ENCODE results near the gene FAHD2A.
"Not testable (repeated sequence)": the region's sequence is repeated elsewhere in the genome, so short reads cannot be mapped to it uniquely, and the experiment has no call there.

Gene FAHD2A

DNA sequence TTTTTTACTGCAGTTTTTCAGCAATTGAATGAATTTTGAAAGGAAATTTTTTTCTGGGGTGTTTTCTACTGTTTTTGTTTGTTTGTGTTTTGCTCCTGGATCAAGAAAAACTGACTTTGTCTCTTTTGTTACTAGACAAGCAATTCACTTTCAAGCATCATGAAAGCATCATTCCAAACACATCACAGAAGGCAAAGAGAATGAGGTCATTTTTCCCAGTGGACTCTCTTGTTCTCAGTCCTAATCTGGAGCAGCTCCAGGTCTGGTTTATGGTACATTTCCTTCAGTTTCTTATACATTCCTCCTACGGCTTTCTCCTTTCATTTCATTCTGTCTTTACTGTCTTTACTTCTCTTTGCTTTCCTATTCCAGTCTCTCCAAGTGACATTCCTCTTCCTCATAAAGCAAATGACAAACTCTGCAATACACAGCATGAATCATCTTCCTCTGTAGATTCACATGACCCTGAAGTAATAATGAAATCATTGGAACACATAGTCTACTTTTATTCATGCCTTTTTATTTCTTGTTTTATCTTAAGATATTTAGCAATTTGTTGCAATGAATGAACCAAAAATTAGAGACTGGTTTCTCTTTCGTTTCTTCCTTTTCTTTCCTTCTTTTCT lies 40.1 kb downstream of the FAHD2A start:
- DNase-seq = not testable (repeated sequence)

DNA sequence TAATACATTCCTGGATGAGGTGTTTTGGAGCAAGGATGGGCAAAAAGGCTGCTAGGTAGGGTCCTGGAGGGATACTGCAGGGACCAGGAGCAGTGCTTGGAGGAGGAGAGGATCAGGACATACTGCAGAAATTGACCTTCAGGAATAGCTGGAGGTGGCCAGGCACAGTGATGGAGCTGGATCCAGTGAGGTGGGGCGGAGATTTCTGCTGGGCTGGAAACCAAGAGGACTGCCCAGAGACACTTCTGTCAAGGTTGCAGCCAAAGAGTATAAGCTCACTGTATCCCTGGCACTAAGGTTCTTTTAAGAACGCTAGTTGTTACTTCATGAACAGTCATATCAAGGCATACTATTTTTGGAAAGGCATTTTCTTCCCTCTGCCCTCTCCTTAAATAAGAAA lies 42.8 kb downstream of the FAHD2A start:
- DNase-seq = not testable (repeated sequence)

DNA sequence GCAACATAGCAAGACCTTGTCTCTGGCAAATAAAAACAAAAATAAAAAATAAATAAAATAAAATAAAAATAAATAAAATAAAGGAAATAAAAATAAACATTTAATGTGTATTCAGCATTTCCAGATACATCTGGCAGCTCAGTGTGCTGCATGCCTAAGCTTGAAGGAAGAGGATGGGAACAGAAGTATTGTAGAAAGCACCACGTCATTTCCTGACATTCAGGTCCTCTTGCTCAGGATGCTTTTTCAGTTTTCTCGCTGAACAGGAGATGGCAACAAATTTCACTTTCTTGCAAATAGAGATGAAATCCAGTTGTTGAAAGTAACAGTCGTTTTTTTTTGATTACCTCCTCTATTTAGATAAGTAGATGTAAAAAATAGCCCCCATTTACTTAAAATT lies 60.8 kb downstream of the FAHD2A start:
- DNase-seq = not testable (repeated sequence)

Data from NCI-H1105 treated with DMSO at 0.1 percent for 48 hours (cell line).